Endothelial cell of umbilical vein (primary cell): ENCODE results near the gene ANKMY2. TPM values are rescaled to one million over a fixed set of nuclear protein-coding genes. Genes with fewer than 3 reads are reported as not detected.

Source experiments
- BruUV-seq: library from RNA; stranded (reverse); fragments of 400-500 nt; replicated peaks from 2 replicates; lab custom pipeline; 2021; lab: Mats Ljungman, UMichigan
- CTCF ChIA-PET: fragments of 300-600, 350-600 bp; sonication (Branson Sonifier 250); formaldehyde crosslinking; loops from one replicate; lab custom pipeline; 2021; ENCODE audit warnings: antibody characterized with exemption, inconsistent platforms; lab: Charles Lee
- POLR2A ChIA-PET: fragments of 300-600, 350-600 bp; sonication (Branson Sonifier 250); formaldehyde crosslinking; loops from one replicate; lab custom pipeline; 2021; ENCODE audit warnings: antibody characterized with exemption, inconsistent platforms; lab: Charles Lee
- DNase-seq: peaks from one replicate; pipeline ENCODE4 v3.0.0-alpha.2; 2011; ENCODE audit warnings: low read depth, low spot score
- FAIRE-seq: peaks from 2 replicates; lab custom pipeline; 2011; peaks lifted over from hg19 to GRCh38; lab: Jason Lieb, UNC
- H2AFZ ChIP-seq: 2 replicates; pipeline ENCODE4 v1.6.0; 2012; ENCODE audit warnings: low read depth, low read length, control low read depth, inconsistent platforms
- H3K27ac ChIP-seq: 2 replicates; pipeline ENCODE4 v1.5.1; 2011; ENCODE audit warnings: low read depth, mild to moderate bottlenecking, control low read depth, low read length, moderate library complexity; ENCODE audit not compliant: insufficient read depth
- H3K27me3 ChIP-seq, 2 experiments: 2 replicates each; pipeline versions ENCODE4 v1.6.0 to v1.6.1; 2011; ENCODE audit warnings: low read length in 2 of 2, mixed read lengths in 1 of 2; ENCODE audit not compliant: control insufficient read depth in 2 of 2, insufficient read depth in 2 of 2
- H3K36me3 ChIP-seq, 2 experiments: 2 replicates in 1 of 2; 3 replicates in 1 of 2; pipeline ENCODE4 v1.5.1; 2011; ENCODE audit warnings: low read length in 2 of 2, mild to moderate bottlenecking in 1 of 2, moderate library complexity in 1 of 2; ENCODE audit not compliant: control insufficient read depth in 2 of 2, insufficient read depth in 2 of 2; ENCODE audit errors: extremely low read depth in 1 of 2
- H3K4me1 ChIP-seq: 3 replicates; pipeline ENCODE4 v1.5.1; 2011; ENCODE audit warnings: mild to moderate bottlenecking, low read length; ENCODE audit not compliant: control insufficient read depth, insufficient read depth; ENCODE audit errors: extremely low read depth
- H3K4me2 ChIP-seq: 2 replicates; pipeline ENCODE4 v1.6.1; 2011; ENCODE audit warnings: low read length, control low read depth, mixed read lengths; ENCODE audit not compliant: insufficient read depth
- H3K4me3 ChIP-seq, 3 experiments: fragments of 200-600 bp in 1 of 3; sonication (generic), shearing (Covaris generic) in 1 of 3; replicated peaks in 1 of 3; 2 replicates each; pipeline ENCODE4 v1.5.1; 2011 to 2016; ENCODE audit warnings: control low read depth in 3 of 3, low read length in 3 of 3, mild to moderate bottlenecking in 2 of 3, inconsistent platforms in 1 of 3, low read depth in 1 of 3, moderate library complexity in 1 of 3; ENCODE audit not compliant: insufficient read depth in 1 of 3
- H3K79me2 ChIP-seq: 2 replicates; pipeline ENCODE4 v1.6.0; 2012; ENCODE audit warnings: low read length, inconsistent platforms; ENCODE audit not compliant: control insufficient read depth, insufficient read depth
- H3K9ac ChIP-seq: replicated peaks from 2 replicates; pipeline ENCODE3; 2011; ENCODE audit warnings: low read length, control low read depth; ENCODE audit not compliant: insufficient read depth; ENCODE audit errors: extremely low read depth
- H3K9me1 ChIP-seq: replicated peaks from 3 replicates; pipeline ENCODE4 v1.6.0; 2011; ENCODE audit warnings: mild to moderate bottlenecking, low read length; ENCODE audit not compliant: control insufficient read depth, insufficient read depth; ENCODE audit errors: extremely low read depth
- H3K9me3 ChIP-seq: replicated peaks from 2 replicates; pipeline ENCODE4 v1.5.1; 2012; ENCODE audit warnings: low read length, inconsistent platforms; ENCODE audit not compliant: control insufficient read depth, insufficient read depth
- H4K20me1 ChIP-seq: replicated peaks from 2 replicates; pipeline ENCODE3; 2011; ENCODE audit warnings: mild to moderate bottlenecking, low read length; ENCODE audit not compliant: control insufficient read depth, insufficient read depth; ENCODE audit errors: extremely low read depth
- CTCF ChIP-seq, 2 donors: IDR thresholded peaks; 1 replicate in 1 of 2; 2 replicates in 1 of 2; pipeline ENCODE4 v1.5.1; 2011; ENCODE audit warnings: low read length in 2 of 2, mild to moderate bottlenecking in 2 of 2, moderate library complexity in 2 of 2, control low read depth in 1 of 2, inconsistent platforms in 1 of 2, low read depth in 1 of 2; ENCODE audit not compliant: insufficient read depth in 1 of 2; ENCODE audit errors: extremely low read depth in 1 of 2
- EZH2 ChIP-seq: IDR thresholded peaks from 2 replicates; pipeline ENCODE4 v1.6.1; 2012; ENCODE audit warnings: borderline replicate concordance, low read depth, mild to moderate bottlenecking, moderate library complexity, low read length, inconsistent platforms; ENCODE audit not compliant: severe bottlenecking
- FOS ChIP-seq: IDR thresholded peaks from 2 replicates; pipeline ENCODE4 v1.6.1; 2011; ENCODE audit warnings: mild to moderate bottlenecking, low read length, moderate library complexity, borderline replicate concordance; ENCODE audit not compliant: insufficient read depth
- GATA2 ChIP-seq: IDR thresholded peaks from 2 replicates; pipeline ENCODE4 v1.7.0; 2011; ENCODE audit warnings: low read depth, mild to moderate bottlenecking, moderate library complexity, mixed read lengths, low read length; ENCODE audit not compliant: insufficient read length, insufficient read depth
- JUN ChIP-seq: IDR thresholded peaks from 2 replicates; pipeline ENCODE4 v1.6.1; 2011; ENCODE audit warnings: borderline replicate concordance, low read depth; ENCODE audit not compliant: insufficient read length, insufficient read depth
- MAX ChIP-seq: IDR thresholded peaks from 2 replicates; pipeline ENCODE4 v1.6.1; 2011; ENCODE audit not compliant: insufficient read depth, insufficient read length
- MYC ChIP-seq: IDR thresholded peaks from one replicate; pipeline ENCODE4 v1.6.1; 2011; ENCODE audit warnings: mild to moderate bottlenecking, low read depth, low read length
- POLR2A ChIP-seq: IDR thresholded peaks from 2 replicates; pipeline ENCODE4 v1.6.1; 2012; ENCODE audit warnings: low read depth, mild to moderate bottlenecking, control low read depth, low read length
- POLR2AphosphoS5 ChIP-seq: IDR thresholded peaks from 2 replicates; pipeline ENCODE4 v1.6.1; 2012; ENCODE audit warnings: low read depth, mild to moderate bottlenecking, control low read depth, low read length, moderate library complexity; ENCODE audit not compliant: insufficient read depth
- dilution Hi-C: fragments of 300-500 bp; cut with MboI; formaldehyde crosslinking; loops from one replicate; pipeline ENCODE4 v1.15.0; 2019; ENCODE audit warnings: low sequenced_read_pairs; ENCODE audit not compliant: extremely low pct_ligation_motif_present
- intact Hi-C: fragments of 100-400 bp; cut with micrococcal nuclease; formaldehyde crosslinking; loops from one replicate; pipeline ENCODE4 v1.10.0; 2022
- polyA plus RNA-seq, 4 experiments: library from polyadenylated mRNA; depleted of rRNA in 3 of 4; stranded (reverse) in 3 of 4; unstranded in 1 of 4; fragments of >200 nt; gene quantifications; 2 replicates each; pipeline versions ENCODE4 v1.2.1 to v1.2.3, GENCODE V29; 2011 to 2012; ENCODE audit warnings: missing spikeins in 1 of 4
- total RNA-seq: library from RNA; stranded (reverse); gene quantifications from 2 replicates; pipeline ENCODE4 v1.2.3, GENCODE V29; 2021

The ANKMY2 gene
- total and polyA plus RNA-seq, 2 donors (not counting 3 experiments of a cell fraction or from before 2014, with no cell fraction given): 7.7 to 11.6 TPM

- TF ChIP-seq GATA2 (no peak), CTCF (IDR thresholded peaks at IDR 0.05; ENCODE audit: extremely low read depth in 1 of 2, insufficient read depth in 1 of 2, low read depth in 1 of 2, low read length in 2 of 2) (no peak), POLR2A (no peak), JUN (no peak), POLR2AphosphoS5 (no peak), EZH2 (no peak), MAX (no peak), FOS (no peak), MYC (no peak)
- Histone ChIP-seq H3K9me3 (no peaks in the 10 kb centered on the region), H2AFZ (no peak overlapping the region), H3K79me2 (no peaks in the 10 kb centered on the region), H3K27ac (no peak overlapping the region), H3K27me3 (no peaks in the 10 kb centered on the region), H3K4me2 (no peak overlapping the region), H3K9me1 (no peaks in the 10 kb centered on the region), H3K36me3 (no peaks in the 10 kb centered on the region), H3K4me3 (no peak overlapping the region), H4K20me1 (no peaks in the 10 kb centered on the region), H3K4me1 (no peaks in the 10 kb centered on the region), H3K9ac (no peak overlapping the region)
- DNase-seq (no peak), FAIRE-seq (no peak)
- POLR2A ChIA-PET: interaction anchor here (1.5 kb wide), 1 partner anchor 9 kb away, joined by 3 read pairs; the partner anchor contains the start of genes ANKMY2 and BZW2
- intact Hi-C loops: no loop called here
- dilution Hi-C loops: no loop called here
- CTCF ChIA-PET: interaction anchor here (1.4 kb wide), 1 partner anchor 9 kb away, joined by 5 read pairs; the partner anchor contains the start of genes ANKMY2 and BZW2
- no TSS peak for BruUV-seq
Observed at GRCh38 chr7:16636555-16637101, 8.9 kb downstream of the ANKMY2 start.
